Activated B cell treated with CpG ODN at 0.5 μM for 24 hours (primary cell): ENCODE results near the gene NKTR. TPM values are rescaled to one million over a fixed set of nuclear protein-coding genes. Genes with fewer than 3 reads are reported as not detected.
"Not testable (repeated sequence)": the region's sequence is repeated elsewhere in the genome, so short reads cannot be mapped to it uniquely, and the experiment has no call there.

ENCODE experiments used
- ATAC-seq: fragments of 200-7000 bp; cut with Tn5 transposase; one replicate; pipeline ENCODE4 v1.10.0; 2021; ENCODE audit warnings: low read depth, mild to moderate bottlenecking, moderate library complexity
- CTCF ChIA-PET: fragments of 350-600 bp; sonication (Branson Sonifier 250); formaldehyde crosslinking; loops from one replicate; lab custom pipeline; 2021; ENCODE audit warnings: antibody characterized with exemption; lab: Charles Lee
- POLR2A ChIA-PET: fragments of 350-600 bp; sonication (Branson Sonifier 250); formaldehyde crosslinking; loops from one replicate; lab custom pipeline; 2021; ENCODE audit warnings: antibody characterized with exemption; lab: Charles Lee
- DNase-seq: peaks from one replicate; pipeline ENCODE4 v3.0.0; 2022
- H3K27ac Mint-ChIP-seq: one replicate; pipeline ENCODE4 v1.8.0; 2020; ENCODE audit warnings: mixed read lengths
- H3K27me3 Mint-ChIP-seq: one replicate; pipeline ENCODE4 v1.8.0; 2021; ENCODE audit warnings: mixed read lengths
- H3K36me3 Mint-ChIP-seq: one replicate; pipeline ENCODE4 v1.8.0; 2021; ENCODE audit warnings: low read depth, mixed read lengths
- H3K4me1 Mint-ChIP-seq: one replicate; pipeline ENCODE4 v1.8.0; 2021; ENCODE audit warnings: mixed read lengths
- H3K4me3 Mint-ChIP-seq: one replicate; pipeline ENCODE4 v1.8.0; 2020; ENCODE audit warnings: mild to moderate bottlenecking, mixed read lengths
- H3K9me3 Mint-ChIP-seq: one replicate; pipeline ENCODE4 v1.8.0; 2020; ENCODE audit warnings: mixed read lengths
- intact Hi-C: fragments of 100-400 bp; cut with micrococcal nuclease; formaldehyde crosslinking; loops from one replicate; pipeline ENCODE4 v1.15.1; 2024
- total RNA-seq: library from RNA; stranded (reverse); gene quantifications from 2 replicates; pipeline ENCODE4 v1.2.3, GENCODE V29; 2022
- TF ChIP-seq, protein P1 (sequence below): fragments of 200-600 bp; IDR thresholded peaks from one replicate; pipeline ENCODE4 v1.8.0; 2022; ENCODE audit warnings: antibody characterized with exemption, mild to moderate bottlenecking

The NKTR gene
- total RNA-seq, 1 donor from 2014 or later: 126 TPM

DNA sequence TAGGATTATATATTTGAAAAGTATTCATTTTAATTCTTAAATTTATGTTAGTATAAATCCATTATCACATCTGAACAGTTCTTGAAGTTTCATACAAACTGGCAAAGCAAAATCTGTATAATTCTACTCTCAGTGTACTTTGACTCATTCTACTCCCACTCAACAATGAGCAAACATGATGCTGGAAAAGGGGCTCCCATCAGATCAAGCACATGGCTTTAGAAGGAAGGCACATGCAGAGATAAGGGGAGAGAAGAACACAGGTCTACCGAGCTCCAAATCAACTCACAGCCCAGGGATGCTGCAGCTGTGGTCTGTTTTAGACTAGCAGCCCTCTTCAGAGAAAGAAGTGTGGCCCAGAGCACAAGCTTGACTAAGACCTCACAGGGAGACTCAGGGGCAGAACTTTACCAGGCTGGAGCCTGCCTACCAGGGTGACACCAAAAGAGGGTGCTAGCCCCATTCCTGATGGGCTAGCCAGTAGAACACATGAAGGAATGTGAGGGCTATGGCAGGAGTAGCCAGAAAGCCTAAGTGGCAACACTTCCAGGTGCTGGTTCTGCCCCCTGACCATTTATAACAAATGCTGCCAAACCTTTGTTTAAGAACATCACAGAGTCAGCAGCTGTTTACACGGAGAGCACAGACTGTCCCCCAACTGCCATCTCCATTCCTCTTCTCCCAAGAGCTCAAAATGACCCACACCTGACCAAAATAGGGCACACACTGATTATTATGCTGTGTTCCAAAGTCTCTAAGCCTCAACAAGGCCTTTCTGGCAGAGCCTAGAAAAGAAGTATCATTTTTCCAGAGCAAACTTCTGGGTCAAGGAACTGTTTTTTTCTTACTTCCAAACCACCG lies 38.2 kb upstream of the NKTR start:
- ChIA-PET CTCF (no interaction called here), POLR2A (no interaction called here)
- no peak for ATAC-seq
- Mint-ChIP-seq H3K36me3 (peaks cover 74% of the 10 kb centered on the region), H3K27me3 (no peaks in the 10 kb centered on the region), H3K4me1 (no peaks in the 10 kb centered on the region), H3K4me3 (no peak overlapping the region), H3K9me3 (no peaks in the 10 kb centered on the region), H3K27ac (no peak overlapping the region)
- TF ChIP-seq, protein P1, sequence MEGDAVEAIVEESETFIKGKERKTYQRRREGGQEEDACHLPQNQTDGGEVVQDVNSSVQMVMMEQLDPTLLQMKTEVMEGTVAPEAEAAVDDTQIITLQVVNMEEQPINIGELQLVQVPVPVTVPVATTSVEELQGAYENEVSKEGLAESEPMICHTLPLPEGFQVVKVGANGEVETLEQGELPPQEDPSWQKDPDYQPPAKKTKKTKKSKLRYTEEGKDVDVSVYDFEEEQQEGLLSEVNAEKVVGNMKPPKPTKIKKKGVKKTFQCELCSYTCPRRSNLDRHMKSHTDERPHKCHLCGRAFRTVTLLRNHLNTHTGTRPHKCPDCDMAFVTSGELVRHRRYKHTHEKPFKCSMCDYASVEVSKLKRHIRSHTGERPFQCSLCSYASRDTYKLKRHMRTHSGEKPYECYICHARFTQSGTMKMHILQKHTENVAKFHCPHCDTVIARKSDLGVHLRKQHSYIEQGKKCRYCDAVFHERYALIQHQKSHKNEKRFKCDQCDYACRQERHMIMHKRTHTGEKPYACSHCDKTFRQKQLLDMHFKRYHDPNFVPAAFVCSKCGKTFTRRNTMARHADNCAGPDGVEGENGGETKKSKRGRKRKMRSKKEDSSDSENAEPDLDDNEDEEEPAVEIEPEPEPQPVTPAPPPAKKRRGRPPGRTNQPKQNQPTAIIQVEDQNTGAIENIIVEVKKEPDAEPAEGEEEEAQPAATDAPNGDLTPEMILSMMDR: no peak
- intact Hi-C loops: no loop called here
- DNase-seq: no peak

DNA sequence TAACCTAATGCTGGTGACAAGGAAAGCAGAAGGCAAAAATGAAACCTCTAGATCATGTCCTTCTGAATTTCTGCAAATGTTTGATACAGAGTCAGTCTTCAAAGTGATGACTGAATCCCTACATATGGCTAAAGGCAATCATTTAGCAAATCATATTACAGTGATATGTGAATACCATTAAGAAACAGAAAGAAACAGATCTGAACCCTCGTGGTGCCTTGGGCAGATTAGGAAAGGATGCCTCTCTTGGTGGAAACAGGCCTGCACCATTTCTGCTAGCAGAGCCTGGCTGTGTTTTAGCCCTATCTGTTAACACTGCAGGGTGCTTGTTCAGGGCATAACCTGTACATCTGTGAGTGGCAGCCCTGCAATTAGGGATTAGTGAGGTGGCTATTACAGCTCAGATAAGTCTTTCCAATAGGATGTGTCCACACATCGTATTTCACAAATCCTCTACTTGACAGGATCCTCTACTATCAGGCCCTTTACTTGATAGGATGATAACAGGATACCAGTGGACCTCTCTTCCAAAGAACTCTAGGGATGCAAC lies 30.8 kb upstream of the NKTR start:
- no peak overlapping the region for H3K27ac Mint-ChIP-seq
- H3K36me3 Mint-ChIP-seq: peaks cover 64% of the 10 kb centered on the region
- ChIA-PET CTCF (no interaction called here), POLR2A (no interaction called here)
- TF ChIP-seq, protein P1: no peak
- intact Hi-C loops: no loop called here
- peaks cover 7% of the 10 kb centered on the region for H3K9me3 Mint-ChIP-seq
- ATAC-seq: no peak
- no peak for DNase-seq
- H3K4me1 Mint-ChIP-seq: peaks cover 4% of the 10 kb centered on the region
- no peak overlapping the region for H3K4me3 Mint-ChIP-seq
- H3K27me3 Mint-ChIP-seq: no peaks in the 10 kb centered on the region

DNA sequence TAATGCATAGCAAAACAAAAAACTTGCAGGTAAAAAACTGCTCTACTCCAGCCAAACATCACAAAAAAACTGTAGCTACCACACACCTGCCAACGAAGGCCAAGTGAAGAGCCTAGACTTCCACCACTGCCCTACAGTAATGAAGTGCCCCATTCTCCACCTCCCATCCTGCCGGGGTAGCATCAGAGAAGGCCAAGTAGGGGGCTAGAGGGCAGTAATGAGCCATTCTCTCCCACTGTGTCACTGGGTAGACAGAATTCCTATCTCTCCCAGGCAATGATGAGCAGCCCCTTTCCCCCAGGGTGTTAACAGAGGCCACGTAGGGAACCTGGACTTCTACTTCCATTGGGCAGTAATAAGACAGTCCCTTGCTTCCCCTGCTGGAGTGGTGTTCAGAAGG lies 28.2 kb upstream of the NKTR start:
- TF ChIP-seq, protein P1: no peak
- Mint-ChIP-seq H3K4me3 (no peak overlapping the region), H3K27me3 (no peaks in the 10 kb centered on the region), H3K36me3 (peaks cover 62% of the 10 kb centered on the region), H3K27ac (no peak overlapping the region), H3K4me1 (peaks cover 4% of the 10 kb centered on the region), H3K9me3 (peaks cover 14% of the 10 kb centered on the region)
- intact Hi-C loops: loop anchor here (1.0 to 2.0 kb wide), 3 partner anchors 41 to 172 kb away; no protein-coding TSS in a partner anchor
- ATAC-seq: no peak
- DNase-seq: no peak
- ChIA-PET CTCF (interaction anchor here (0.6 to 1.8 kb wide), 6 partner anchors 9 to 172 kb away, joined by 3 to 6 read pairs (median 3); no protein-coding TSS in a partner anchor), POLR2A (no interaction called here)

DNA sequence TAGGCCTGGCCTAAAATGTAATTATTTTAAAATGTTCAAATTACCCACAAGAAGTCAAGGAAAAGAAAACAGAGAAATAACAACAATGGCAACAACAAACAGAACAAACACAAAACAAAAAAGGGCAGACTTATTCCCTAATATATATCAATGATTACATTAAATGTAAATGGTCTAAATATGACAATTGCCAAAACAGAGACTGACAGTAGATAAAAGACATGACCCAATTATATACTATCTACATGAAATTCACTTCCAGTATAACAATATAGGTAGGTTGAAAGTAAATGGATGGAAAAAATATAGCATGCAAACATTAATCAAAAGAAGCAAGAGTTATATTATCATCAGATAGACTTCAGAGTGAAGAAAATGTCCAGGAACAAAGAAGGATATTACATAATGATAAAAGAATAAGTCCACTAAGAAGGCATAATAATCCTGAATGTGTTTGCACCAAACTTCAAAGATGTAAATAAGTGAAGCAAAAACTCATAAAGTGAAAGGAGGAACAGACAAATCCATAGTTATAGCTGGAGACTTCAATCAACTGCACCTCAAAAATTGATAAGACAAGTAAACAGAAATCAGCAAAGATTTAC lies 25.2 kb upstream of the NKTR start:
- ATAC-seq (no peak), DNase-seq (no peak)
- no peak overlapping the region for H3K27ac Mint-ChIP-seq
- intact Hi-C loops: no loop called here
- TF ChIP-seq, protein P1: no peak
- POLR2A ChIA-PET: no interaction called here
- H3K36me3 Mint-ChIP-seq: peaks cover 52% of the 10 kb centered on the region
- peaks cover 8% of the 10 kb centered on the region for H3K4me1 Mint-ChIP-seq
- H3K9me3 Mint-ChIP-seq: peaks cover 14% of the 10 kb centered on the region
- no peaks in the 10 kb centered on the region for H3K27me3 Mint-ChIP-seq
- CTCF ChIA-PET: interaction anchor here (0.7 to 1.0 kb wide), 2 partner anchors 38 to 81 kb away, joined by 3 read pairs; no protein-coding TSS in a partner anchor
- no peak overlapping the region for H3K4me3 Mint-ChIP-seq

DNA sequence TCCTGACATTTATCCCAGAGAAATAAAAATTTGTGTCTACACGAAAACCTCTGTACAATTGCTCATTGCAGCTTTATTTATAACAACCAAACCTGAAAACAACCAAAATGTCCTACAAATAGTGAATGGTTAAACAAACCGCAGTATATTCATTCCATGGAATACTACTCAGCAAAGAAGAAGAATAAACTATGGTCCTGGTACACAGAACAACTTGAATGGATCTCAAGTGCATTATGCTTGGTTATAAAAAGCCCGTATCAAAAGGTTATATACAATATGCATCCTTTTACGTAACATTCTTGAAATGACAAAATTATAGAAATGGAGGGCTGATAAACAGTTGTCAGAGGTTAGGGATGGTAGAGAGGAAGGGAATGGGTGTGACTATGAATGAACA lies 22.4 kb upstream of the NKTR start:
- H3K36me3 Mint-ChIP-seq: peaks cover 40% of the 10 kb centered on the region
- peaks cover 25% of the 10 kb centered on the region for H3K4me1 Mint-ChIP-seq

DNA sequence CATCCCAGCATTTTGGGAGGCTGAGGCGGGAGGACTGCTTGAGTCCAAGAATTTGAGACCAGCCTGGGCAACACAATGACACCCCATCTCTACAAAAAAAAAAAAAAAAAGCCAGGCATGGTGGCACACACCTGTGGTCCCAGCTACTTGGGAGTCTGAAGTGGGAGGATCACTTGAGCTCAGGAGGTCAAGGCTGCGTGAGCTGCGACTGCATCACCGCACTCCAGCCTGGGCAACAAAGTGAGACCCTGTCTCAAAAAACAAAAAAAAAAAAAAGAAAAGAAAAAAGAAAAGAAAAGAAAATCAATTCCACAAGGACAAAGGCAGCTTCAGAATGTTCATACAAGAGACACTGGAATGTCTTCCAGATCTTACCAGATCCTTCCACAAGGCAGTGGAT lies 21.1 kb upstream of the NKTR start:
- DNase-seq, ATAC-seq, H3K4me3 Mint-ChIP-seq, H3K27ac Mint-ChIP-seq, H3K9me3 Mint-ChIP-seq, intact Hi-C loops, H3K27me3 Mint-ChIP-seq: not testable (repeated sequence)
- ChIA-PET CTCF (interaction anchor here (0.6 kb wide), 1 partner anchor 8 kb away, joined by 4 read pairs; no protein-coding TSS in a partner anchor), POLR2A (interaction anchor here (2.5 kb wide), 1 partner anchor 11 kb away, joined by 15 read pairs; the partner anchor contains the start of gene SS18L2)
- H3K4me1 Mint-ChIP-seq: peaks cover 29% of the 10 kb centered on the region
- peaks cover 31% of the 10 kb centered on the region for H3K36me3 Mint-ChIP-seq

More for the DNA sequence above, 22.4 kb upstream of the NKTR start:
- TF ChIP-seq, protein P1: no peak
- peaks cover 14% of the 10 kb centered on the region for H3K9me3 Mint-ChIP-seq
- ChIA-PET CTCF (no interaction called here), POLR2A (interaction anchor here (2.5 kb wide), 1 partner anchor 13 kb away, joined by 15 read pairs; the partner anchor contains the start of gene SS18L2)
- no peaks in the 10 kb centered on the region for H3K27me3 Mint-ChIP-seq
- H3K27ac Mint-ChIP-seq: no peak overlapping the region
- ATAC-seq (no peak), DNase-seq (no peak)
- intact Hi-C loops: no loop called here
- no peak overlapping the region for H3K4me3 Mint-ChIP-seq
